ENCODE results near the gene PIRT.

The PIRT gene

GRCh38 chr17:10787306-10788045 lies 50.4 kb downstream of the PIRT start:
- in situ Hi-C loops (cut with MboI; ENCODE audit: low sequenced_read_pairs, unreplicated experiment) = no loop called here
- no peak for TF ChIP-seq CTCF (IDR thresholded peaks at IDR 0.05; ENCODE audit: borderline replicate concordance, control extremely low read depth, extremely low read depth, insufficient read depth, missing control alignments)
- DNase-seq (ENCODE audit: low spot score) = no peak

GRCh38 chr17:10785295-10785694 lies 52.6 kb downstream of the PIRT start:
- no peak for TF ChIP-seq CTCF (IDR thresholded peaks at IDR 0.05; ENCODE audit: borderline replicate concordance, control extremely low read depth, extremely low read depth, insufficient read depth, missing control alignments)
- no peak for DNase-seq (ENCODE audit: low spot score)
- in situ Hi-C loops (cut with MboI; ENCODE audit: low sequenced_read_pairs, unreplicated experiment) = no loop called here

GRCh38 chr17:10779609-10780008 lies 58.3 kb downstream of the PIRT start:
- TF ChIP-seq CTCF (IDR thresholded peaks at IDR 0.05; ENCODE audit: borderline replicate concordance, control extremely low read depth, extremely low read depth, insufficient read depth, missing control alignments) = no peak
- no peak for DNase-seq (ENCODE audit: low spot score)
- in situ Hi-C loops (cut with MboI; ENCODE audit: low sequenced_read_pairs, unreplicated experiment) = no loop called here

GRCh38 chr17:10777890-10778289 lies 60.0 kb downstream of the PIRT start:
- in situ Hi-C loops (cut with MboI; ENCODE audit: low sequenced_read_pairs, unreplicated experiment) = no loop called here
- no peak for DNase-seq (ENCODE audit: low spot score)
- no peak for TF ChIP-seq CTCF (IDR thresholded peaks at IDR 0.05; ENCODE audit: borderline replicate concordance, control extremely low read depth, extremely low read depth, insufficient read depth, missing control alignments)

GRCh38 chr17:10777131-10777807 lies 60.6 kb downstream of the PIRT start:
- in situ Hi-C loops (cut with MboI; ENCODE audit: low sequenced_read_pairs, unreplicated experiment) = no loop called here
- TF ChIP-seq CTCF (IDR thresholded peaks at IDR 0.05; ENCODE audit: borderline replicate concordance, control extremely low read depth, extremely low read depth, insufficient read depth, missing control alignments) = no peak
- no peak for DNase-seq (ENCODE audit: low spot score)

- in situ Hi-C loops (cut with MboI; ENCODE audit: low sequenced_read_pairs, unreplicated experiment) = no loop called here
- TF ChIP-seq CTCF (IDR thresholded peaks at IDR 0.05; ENCODE audit: borderline replicate concordance, control extremely low read depth, extremely low read depth, insufficient read depth, missing control alignments) = no peak
- no peak for DNase-seq (ENCODE audit: low spot score)
These were observed 61.5 kb downstream of the PIRT start for GRCh38 chr17:10776381-10776780.
